Mucosa of rectum (tissue), 2 donors: ENCODE results near the gene USP37.
"Not testable (repeated sequence)": the region's sequence is repeated elsewhere in the genome, so short reads cannot be mapped to it uniquely, and the experiment has no call there.

Source experiments
- H3K27ac ChIP-seq, 2 donors: one replicate each; pipeline ENCODE4 v1.7.0; 2013; ENCODE audit warnings: inconsistent platforms in 2 of 2, low read depth in 2 of 2, low read length in 2 of 2
- H3K27me3 ChIP-seq, 2 donors: one replicate each; pipeline ENCODE4 v1.7.0; 2013; ENCODE audit warnings: low read length in 2 of 2; ENCODE audit not compliant: control insufficient read depth in 2 of 2, insufficient read depth in 2 of 2
- H3K36me3 ChIP-seq, 2 donors: one replicate each; pipeline ENCODE4 v1.7.0; 2013; ENCODE audit warnings: low read length in 2 of 2; ENCODE audit not compliant: control insufficient read depth in 2 of 2, insufficient read depth in 2 of 2
- H3K4me1 ChIP-seq, 2 donors: one replicate each; pipeline ENCODE4 v1.7.0; 2013; ENCODE audit warnings: low read length in 2 of 2, mild to moderate bottlenecking in 1 of 2; ENCODE audit not compliant: control insufficient read depth in 2 of 2, insufficient read depth in 2 of 2
- H3K4me3 ChIP-seq, 2 donors: one replicate each; pipeline ENCODE4 v1.7.0; 2013; ENCODE audit warnings: low read length in 2 of 2
- H3K9ac ChIP-seq, 2 donors: one replicate each; pipeline ENCODE4 v1.7.0; 2013; ENCODE audit warnings: low read length in 2 of 2, low read depth in 1 of 2, mild to moderate bottlenecking in 1 of 2
- H3K9me3 ChIP-seq, 2 donors: one replicate each; pipeline ENCODE4 v1.7.0; 2013; ENCODE audit warnings: low read length in 2 of 2; ENCODE audit not compliant: control insufficient read depth in 2 of 2
- donor health status: healthy.
- donor health status: Normal muscosa, but diverticular disease.

USP37 gene

DNA sequence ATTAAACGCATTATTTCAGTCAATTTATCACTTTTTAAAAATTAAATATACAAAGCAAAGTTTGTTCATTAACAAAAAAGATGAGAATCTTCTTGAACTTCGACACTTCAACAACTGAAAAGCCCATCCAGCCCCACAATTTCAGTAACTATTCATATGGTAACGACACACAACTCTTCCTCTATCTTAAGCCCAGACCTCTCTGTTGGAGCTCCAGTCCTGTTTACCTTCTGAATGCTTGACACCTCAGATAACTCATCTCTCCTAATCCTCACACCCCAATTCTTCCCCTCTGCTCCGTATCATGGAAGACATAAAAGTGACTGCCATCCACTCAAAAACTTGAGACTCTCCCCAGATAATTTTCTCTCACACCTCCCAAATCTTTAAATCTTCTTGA is 12.6 kb downstream of the USP37 start:
- Histone ChIP-seq H3K4me1 (no peaks in the 10 kb centered on the region), H3K9ac (no peak overlapping the region), H3K36me3 (peaks cover 30 to 39% of the 10 kb centered on the region in 2 donors), H3K27ac (no peak overlapping the region), H3K9me3 (no peaks in the 10 kb centered on the region), H3K27me3 (no peaks in the 10 kb centered on the region), H3K4me3 (no peak overlapping the region)

GRCh38 chr2:218554225-218554624 is 13.9 kb downstream of the USP37 start:
- peaks cover 24 to 39% of the 10 kb centered on the region in 2 donors for H3K36me3 ChIP-seq
- H3K4me1 ChIP-seq, H3K27ac ChIP-seq, H3K9ac ChIP-seq, H3K4me3 ChIP-seq, H3K27me3 ChIP-seq, H3K9me3 ChIP-seq: not testable (repeated sequence)

- Histone ChIP-seq H3K9me3 (no peaks in the 10 kb centered on the region), H3K27ac (no peak overlapping the region), H3K9ac (no peak overlapping the region), H3K36me3 (peaks cover 35 to 37% of the 10 kb centered on the region in 2 donors), H3K4me1 (no peaks in the 10 kb centered on the region), H3K27me3 (no peaks in the 10 kb centered on the region), H3K4me3 (no peak overlapping the region)
Measured at GRCh38 chr2:218547978-218548377, 20.2 kb downstream of the USP37 start.

GRCh38 chr2:218547511-218547910 is 20.6 kb downstream of the USP37 start:
- no peaks in the 10 kb centered on the region for H3K4me1 ChIP-seq
- no peaks in the 10 kb centered on the region for H3K9me3 ChIP-seq
- no peak overlapping the region for H3K27ac ChIP-seq
- H3K4me3 ChIP-seq: no peak overlapping the region
- H3K9ac ChIP-seq: no peak overlapping the region
- peaks cover 35 to 39% of the 10 kb centered on the region in 2 donors for H3K36me3 ChIP-seq
- no peaks in the 10 kb centered on the region for H3K27me3 ChIP-seq

DNA sequence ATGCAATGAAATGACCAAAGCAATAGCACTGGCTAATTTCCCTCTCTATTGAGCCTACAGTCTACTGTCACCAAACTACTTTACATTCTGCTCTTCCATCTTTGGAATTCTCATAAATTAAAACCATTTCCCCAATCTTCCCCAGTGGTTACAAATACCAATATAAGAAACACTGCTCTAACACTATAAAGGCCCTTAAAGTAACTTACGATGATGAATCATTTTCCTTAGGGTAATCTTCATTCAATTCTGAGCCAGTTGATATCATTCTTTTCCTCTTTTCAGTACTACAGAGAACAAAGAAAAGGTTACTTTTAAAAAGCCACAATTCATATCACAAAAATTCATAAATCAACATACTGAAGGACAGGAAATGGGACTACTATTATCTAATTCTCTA is 22.1 kb downstream of the USP37 start:
- Histone ChIP-seq H3K9ac (no peak overlapping the region), H3K36me3 (peaks cover 43 to 49% of the 10 kb centered on the region in 2 donors), H3K4me3 (no peak overlapping the region)

GRCh38 chr2:218540015-218540414 is 28.1 kb downstream of the USP37 start:
- no peaks in the 10 kb centered on the region for H3K27me3 ChIP-seq
- peaks cover 52 to 56% of the 10 kb centered on the region in 2 donors for H3K36me3 ChIP-seq
- H3K9me3 ChIP-seq: no peaks in the 10 kb centered on the region
- no peaks in the 10 kb centered on the region for H3K4me1 ChIP-seq
- no peak overlapping the region for H3K27ac ChIP-seq
- H3K9ac ChIP-seq: no peak overlapping the region
- H3K4me3 ChIP-seq: no peak overlapping the region

More for the DNA sequence above, 22.1 kb downstream of the USP37 start:
- no peak overlapping the region for H3K27ac ChIP-seq
- H3K9me3 ChIP-seq: no peaks in the 10 kb centered on the region
- H3K4me1 ChIP-seq: no peaks in the 10 kb centered on the region
- H3K27me3 ChIP-seq: no peaks in the 10 kb centered on the region

DNA sequence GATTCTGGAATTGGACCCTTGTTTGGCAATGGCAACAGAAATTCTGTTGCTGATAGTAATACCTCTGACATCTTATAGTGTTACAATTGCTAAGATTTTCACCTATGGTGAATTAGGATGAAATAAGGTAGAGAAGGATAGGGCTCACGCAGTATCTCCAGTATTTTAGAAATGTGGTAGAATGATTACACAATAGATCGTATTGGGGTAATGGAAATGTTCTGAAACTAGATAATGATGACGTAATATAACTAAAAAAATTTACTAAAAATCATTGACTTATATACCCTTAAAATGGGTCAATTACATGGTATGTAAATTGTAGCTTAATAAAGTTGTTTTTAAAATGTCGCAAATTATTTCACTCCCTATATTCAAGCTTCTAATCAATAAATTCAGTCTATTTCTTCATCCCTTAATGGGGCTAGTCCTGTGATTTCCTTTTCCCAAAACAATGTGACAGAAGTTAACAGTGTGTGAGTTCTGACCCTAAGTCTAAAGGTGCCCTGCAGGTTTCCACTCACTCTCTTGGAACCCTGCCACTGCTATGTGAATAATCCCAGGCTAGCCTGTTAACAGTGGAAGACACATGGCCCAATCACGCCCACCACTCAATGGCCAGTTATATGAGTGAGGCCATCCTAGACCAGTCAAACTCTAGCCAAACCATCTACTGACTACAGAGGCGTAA is 31.2 kb downstream of the USP37 start:
- no peak overlapping the region for H3K9ac ChIP-seq
- H3K36me3 ChIP-seq: peaks cover 34 to 50% of the 10 kb centered on the region in 2 donors
- H3K27ac ChIP-seq: no peak overlapping the region
- no peaks in the 10 kb centered on the region for H3K4me1 ChIP-seq
- no peaks in the 10 kb centered on the region for H3K9me3 ChIP-seq
- no peaks in the 10 kb centered on the region for H3K27me3 ChIP-seq
- no peak overlapping the region for H3K4me3 ChIP-seq

- no peaks in the 10 kb centered on the region for H3K4me1 ChIP-seq
- no peaks in the 10 kb centered on the region for H3K27me3 ChIP-seq
- no peaks in the 10 kb centered on the region for H3K9me3 ChIP-seq
- H3K4me3 ChIP-seq: no peak overlapping the region
- H3K27ac ChIP-seq: no peak overlapping the region
- H3K9ac ChIP-seq: no peak overlapping the region
- peaks cover 13 to 44% of the 10 kb centered on the region in 2 donors for H3K36me3 ChIP-seq
Measured at GRCh38 chr2:218529990-218530389, 38.2 kb downstream of the USP37 start.

GRCh38 chr2:218528409-218528808 is 39.7 kb downstream of the USP37 start:
- H3K4me1 ChIP-seq, H3K9ac ChIP-seq, H3K27ac ChIP-seq, H3K27me3 ChIP-seq, H3K9me3 ChIP-seq, H3K4me3 ChIP-seq: not testable (repeated sequence)
- H3K36me3 ChIP-seq: peaks cover 13 to 51% of the 10 kb centered on the region in 2 donors

DNA sequence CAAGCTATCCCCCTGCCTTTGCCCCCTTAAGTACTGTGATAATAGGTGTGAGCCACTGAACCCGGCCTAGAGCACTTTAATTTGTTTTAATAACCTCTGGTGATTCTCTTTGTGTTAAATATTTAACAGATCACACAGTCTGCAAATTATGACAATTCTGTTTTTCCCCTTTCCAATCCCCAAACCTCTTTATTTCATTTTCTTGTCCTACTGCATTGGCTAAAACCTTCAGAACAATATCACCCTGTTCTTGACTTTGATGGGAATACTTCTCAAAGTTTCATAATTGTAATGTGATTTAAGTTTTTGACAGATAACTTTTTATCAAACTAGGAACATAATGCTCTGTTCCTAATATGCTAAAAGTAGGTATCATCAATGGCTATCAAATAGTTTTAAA is 44.5 kb downstream of the USP37 start:
- Histone ChIP-seq H3K9me3 (no peaks in the 10 kb centered on the region), H3K36me3 (peaks cover 6 to 23% of the 10 kb centered on the region in 2 donors), H3K9ac (no peak overlapping the region), H3K27ac (no peak overlapping the region), H3K4me1 (no peaks in the 10 kb centered on the region), H3K27me3 (no peaks in the 10 kb centered on the region), H3K4me3 (no peak overlapping the region)
